Muscle layer of duodenum (tissue), 2 donors: ENCODE results near the gene COPZ1.
"Not testable (repeated sequence)": the region's sequence is repeated elsewhere in the genome, so short reads cannot be mapped to it uniquely, and the experiment has no call there.

ENCODE experiments used
- H3K27ac ChIP-seq: one replicate; pipeline ENCODE4 v1.7.0; 2013; ENCODE audit warnings: mild to moderate bottlenecking, low read length
- H3K27me3 ChIP-seq: one replicate; pipeline ENCODE4 v1.7.0; 2013; ENCODE audit warnings: low read depth, mild to moderate bottlenecking, control low read depth, low read length
- H3K36me3 ChIP-seq, 2 donors: one replicate each; pipeline ENCODE4 v1.7.0; 2013; ENCODE audit warnings: low read length in 2 of 2, control low read depth in 1 of 2, mild to moderate bottlenecking in 1 of 2; ENCODE audit not compliant: insufficient read depth in 2 of 2, control insufficient read depth in 1 of 2
- H3K4me1 ChIP-seq, 2 donors: one replicate each; pipeline ENCODE4 v1.7.0; 2013; ENCODE audit warnings: low read length in 2 of 2, mild to moderate bottlenecking in 2 of 2, control low read depth in 1 of 2, moderate library complexity in 1 of 2; ENCODE audit not compliant: insufficient read depth in 2 of 2, control insufficient read depth in 1 of 2
- H3K4me3 ChIP-seq, 2 donors: one replicate each; pipeline ENCODE4 v1.7.0; 2013; ENCODE audit warnings: low read length in 2 of 2, low read depth in 1 of 2, mild to moderate bottlenecking in 1 of 2
- H3K9me3 ChIP-seq, 2 donors: one replicate each; pipeline ENCODE4 v1.7.0; 2013; ENCODE audit warnings: low read length in 2 of 2, control low read depth in 1 of 2, mild to moderate bottlenecking in 1 of 2; ENCODE audit not compliant: control insufficient read depth in 1 of 2
- donor health status: healthy.

COPZ1 gene, protein sequence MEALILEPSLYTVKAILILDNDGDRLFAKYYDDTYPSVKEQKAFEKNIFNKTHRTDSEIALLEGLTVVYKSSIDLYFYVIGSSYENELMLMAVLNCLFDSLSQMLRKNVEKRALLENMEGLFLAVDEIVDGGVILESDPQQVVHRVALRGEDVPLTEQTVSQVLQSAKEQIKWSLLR

DNA sequence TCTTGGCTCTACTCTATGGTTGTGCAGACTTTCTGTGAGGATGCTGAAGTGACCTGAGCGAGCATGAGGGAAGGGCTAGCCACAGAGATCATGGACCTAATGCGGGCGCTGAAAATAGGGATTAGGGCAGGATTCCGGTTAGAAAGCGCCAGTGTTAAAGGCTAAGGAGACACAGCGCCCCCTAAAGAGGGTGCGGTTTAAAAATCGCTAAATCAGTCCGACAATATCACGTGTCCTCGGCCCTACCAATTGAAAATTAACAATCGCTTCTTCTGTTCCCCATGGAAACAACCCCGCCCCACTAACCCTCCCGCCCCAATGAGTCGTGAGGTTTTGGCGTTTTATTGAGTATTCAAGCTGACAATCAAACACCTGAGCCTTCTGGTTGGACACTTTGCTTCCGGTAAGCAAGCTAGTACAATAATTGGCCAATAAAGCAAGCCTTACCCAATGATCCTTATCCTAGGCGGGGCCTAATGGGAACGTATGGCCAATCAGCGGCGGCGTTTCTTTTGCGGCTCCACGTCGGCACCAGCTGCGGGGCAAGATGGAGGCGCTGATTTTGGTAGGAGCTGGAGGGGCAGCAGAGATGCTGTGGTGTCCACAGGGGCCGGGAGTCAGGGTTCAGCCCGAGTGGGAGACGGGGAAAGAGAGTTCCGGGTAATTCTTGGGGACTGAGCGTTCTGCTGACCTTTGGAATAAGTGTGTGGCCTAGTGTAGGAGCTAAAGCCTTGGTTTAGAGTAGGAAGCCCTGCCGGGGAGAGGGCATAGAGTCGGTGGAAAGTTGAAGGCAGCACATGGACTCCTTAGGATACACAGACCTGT lies at the start of gene COPZ1:
Gene COPZ1 (plus strand): TSS at position 515 of the 825 bp plus-strand sequence. CDS start 33 bp downstream, at position 548.
- Histone ChIP-seq H3K27ac (peak within 1 kb of the TSS; percentile 97), H3K4me1 (peaks cover 10 to 35% of the 10 kb centered on the region in 2 donors), H3K4me3 (peak within 1 kb of the TSS; percentile 89 to 94), H3K36me3 (peaks cover 6 to 8% of the 10 kb centered on the region in 2 donors), H3K9me3 (no peaks in the 10 kb centered on the region), H3K27me3 (no peaks in the 10 kb centered on the region)

DNA sequence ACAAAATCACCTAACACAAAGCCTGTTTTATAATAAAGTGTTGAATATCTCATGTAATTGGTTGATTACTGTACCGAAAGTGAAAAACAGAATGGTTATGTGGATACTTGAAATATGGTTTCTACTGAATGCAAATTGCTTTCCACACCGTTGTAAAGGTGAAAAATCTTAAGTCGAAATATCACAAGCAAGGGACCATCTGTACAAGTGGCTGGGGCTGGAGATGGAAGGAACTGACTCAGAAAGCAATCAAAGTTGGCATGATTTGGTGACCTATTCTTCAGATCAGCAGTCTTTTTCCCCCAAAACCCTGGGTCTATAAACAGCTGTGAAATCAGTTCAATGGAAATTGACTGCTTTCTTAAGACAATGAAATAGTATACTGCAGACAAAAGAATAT lies 48.6 kb upstream of the COPZ1 start:
- Histone ChIP-seq H3K27ac (no peak overlapping the region), H3K36me3 (peaks cover 0 to 11% of the 10 kb centered on the region in 2 donors), H3K4me3 (no peak overlapping the region), H3K27me3 (no peaks in the 10 kb centered on the region), H3K4me1 (peaks cover 12 to 15% of the 10 kb centered on the region in 2 donors), H3K9me3 (no peaks in the 10 kb centered on the region)

DNA sequence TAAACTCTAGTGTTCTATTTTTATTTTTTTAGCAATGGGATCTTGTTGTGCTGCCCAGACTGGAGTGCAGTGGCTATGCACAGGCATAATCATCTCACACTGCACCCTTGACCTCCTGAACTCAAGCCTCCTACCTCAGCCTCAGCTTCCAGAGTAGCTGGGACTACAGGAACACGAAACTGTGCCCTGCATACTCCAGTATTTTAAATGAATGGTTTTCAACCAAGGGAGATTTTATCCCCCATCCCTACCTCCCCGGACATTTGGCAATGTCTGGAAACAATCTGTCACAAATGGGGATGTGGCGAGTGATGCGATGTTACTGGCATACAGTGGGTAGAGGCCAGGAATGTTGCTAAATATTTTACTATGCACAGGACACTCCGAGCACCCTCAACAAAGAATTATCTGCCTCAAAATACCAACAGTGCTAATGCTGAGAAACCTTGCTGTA lies 47.1 kb upstream of the COPZ1 start:
- peaks cover 12 to 30% of the 10 kb centered on the region in 2 donors for H3K4me1 ChIP-seq
- peak overlapping the region; percentile 98 for H3K27ac ChIP-seq
- peaks cover 14 to 25% of the 10 kb centered on the region in 2 donors for H3K36me3 ChIP-seq
- H3K9me3 ChIP-seq = no peaks in the 10 kb centered on the region
- peak overlapping the region in 1 of 2 donors; percentile 94 for H3K4me3 ChIP-seq
- no peaks in the 10 kb centered on the region for H3K27me3 ChIP-seq

DNA sequence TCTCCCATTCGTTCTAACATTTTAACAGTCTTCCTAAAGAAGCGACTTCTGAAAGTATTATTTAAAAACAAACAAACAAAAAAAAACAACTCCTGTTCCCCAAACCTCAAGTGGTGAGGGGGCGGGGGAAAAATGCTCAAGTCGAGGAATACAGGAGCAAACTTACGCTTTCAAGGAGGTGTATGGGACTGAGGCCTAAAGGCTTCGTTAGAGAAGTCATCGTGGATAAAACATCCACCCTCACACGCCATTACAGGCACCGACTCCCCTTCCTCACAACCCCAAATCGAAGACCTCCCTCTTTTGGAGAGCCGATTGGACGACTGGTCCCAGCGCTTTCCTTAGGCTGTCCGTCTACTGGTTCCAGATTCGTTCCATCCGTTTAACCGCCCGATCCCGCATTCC lies 45.7 kb upstream of the COPZ1 start:
- no peaks in the 10 kb centered on the region for H3K9me3 ChIP-seq
- peaks cover 27 to 39% of the 10 kb centered on the region in 2 donors for H3K36me3 ChIP-seq
- peak overlapping the region; percentile 98 for H3K27ac ChIP-seq
- H3K27me3 ChIP-seq = no peaks in the 10 kb centered on the region
- H3K4me1 ChIP-seq = peaks cover 26 to 43% of the 10 kb centered on the region in 2 donors
- H3K4me3 ChIP-seq = peak overlapping the region; percentile 74 to 94

DNA sequence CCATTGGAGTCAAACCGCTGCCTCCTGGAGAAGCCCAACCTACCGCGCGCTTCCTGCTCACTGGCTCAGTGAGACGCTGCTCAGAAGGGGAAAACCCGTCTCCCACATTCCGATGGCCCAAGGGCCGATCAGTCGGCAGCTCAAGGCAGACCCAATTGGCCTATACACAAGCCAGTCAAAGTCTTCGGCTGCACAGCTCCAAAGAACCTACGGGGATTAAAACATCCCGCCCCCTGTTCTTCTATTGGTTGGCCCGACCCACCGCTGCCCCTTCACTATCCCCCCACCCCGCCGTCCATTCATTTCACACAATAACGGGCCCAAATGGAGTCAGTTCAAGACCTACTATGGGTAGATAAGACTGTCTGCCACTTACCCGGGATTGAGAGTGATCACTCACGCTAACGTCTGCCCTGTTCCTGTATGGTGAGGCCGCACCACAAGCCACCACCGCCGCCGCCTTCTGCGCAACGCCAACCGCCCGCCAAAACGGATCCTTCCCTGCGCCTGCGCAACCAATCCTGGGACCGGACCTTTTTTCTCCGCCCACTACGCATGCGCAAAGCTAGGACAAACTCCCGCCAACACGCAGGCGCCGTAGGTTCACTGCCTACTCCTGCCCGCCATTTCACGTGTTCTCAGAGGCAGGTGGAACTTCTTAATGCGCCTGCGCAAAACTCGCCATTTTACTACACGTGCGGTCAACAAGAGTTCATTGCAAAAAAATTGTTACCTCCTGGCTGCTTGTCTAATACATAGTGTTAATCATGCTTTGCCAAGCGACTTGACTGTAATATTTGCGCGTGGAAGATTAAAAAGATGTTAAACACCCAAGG lies 45.1 kb upstream of the COPZ1 start, which contains the start of gene CBX5:
Gene CBX5 (minus strand): TSS at position 491 of the 836 bp plus-strand sequence. CDS start 22,472 bp downstream, outside the sequence.
- Histone ChIP-seq H3K36me3 (peaks cover 30 to 41% of the 10 kb centered on the region in 2 donors), H3K4me3 (peak within 1 kb of the TSS; percentile 74 to 94), H3K9me3 (no peaks in the 10 kb centered on the region), H3K4me1 (peaks cover 28 to 48% of the 10 kb centered on the region in 2 donors), H3K27ac (peak within 1 kb of the TSS; percentile 98), H3K27me3 (no peaks in the 10 kb centered on the region)

DNA sequence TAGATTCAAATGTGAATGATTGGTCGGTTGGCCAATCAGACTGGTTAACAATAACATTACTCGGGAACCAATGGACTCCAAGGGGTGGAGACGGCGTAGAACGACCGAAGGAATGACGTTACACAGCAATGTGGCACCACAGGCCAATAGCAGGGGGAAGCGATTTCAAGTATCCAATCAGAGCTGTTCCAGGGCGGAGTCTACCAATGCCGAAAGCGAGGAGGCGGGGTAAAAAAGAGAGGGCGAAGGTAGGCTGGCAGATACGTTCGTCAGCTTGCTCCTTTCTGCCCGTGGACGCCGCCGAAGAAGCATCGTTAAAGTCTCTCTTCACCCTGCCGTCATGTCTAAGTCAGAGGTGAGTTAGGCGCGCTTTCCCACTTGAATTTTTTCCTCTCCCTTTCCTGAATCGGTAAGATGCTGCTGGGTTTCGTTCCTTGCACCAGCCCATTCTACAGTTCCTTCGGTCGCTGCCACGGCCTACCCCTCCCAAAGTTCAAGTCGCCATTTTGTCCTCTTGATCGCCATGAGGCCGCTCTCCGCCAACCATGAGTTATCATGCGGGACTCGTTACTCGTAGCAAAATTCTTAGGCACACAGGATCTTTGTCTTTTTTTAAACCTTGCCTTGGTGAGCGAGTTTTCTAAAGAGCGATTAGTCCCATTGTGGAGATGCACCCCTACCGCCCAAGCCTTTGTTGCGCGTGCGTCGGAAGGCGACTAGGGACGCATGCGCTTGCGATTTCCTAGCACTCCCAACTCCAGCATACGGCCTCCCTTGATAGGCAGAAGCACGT lies 44.3 kb upstream of the COPZ1 start, which contains the start of gene HNRNPA1:
Gene HNRNPA1 (plus strand): TSS at position 259 of the 793 bp plus-strand sequence. CDS start 82 bp downstream, at position 341.
- H3K4me1 ChIP-seq = peaks cover 33 to 56% of the 10 kb centered on the region in 2 donors
- peaks cover 37 to 48% of the 10 kb centered on the region in 2 donors for H3K36me3 ChIP-seq
- H3K27me3 ChIP-seq = no peaks in the 10 kb centered on the region
- peak within 1 kb of the TSS; percentile 98 for H3K27ac ChIP-seq
- no peaks in the 10 kb centered on the region for H3K9me3 ChIP-seq
- peak within 1 kb of the TSS; percentile 74 to 94 for H3K4me3 ChIP-seq

DNA sequence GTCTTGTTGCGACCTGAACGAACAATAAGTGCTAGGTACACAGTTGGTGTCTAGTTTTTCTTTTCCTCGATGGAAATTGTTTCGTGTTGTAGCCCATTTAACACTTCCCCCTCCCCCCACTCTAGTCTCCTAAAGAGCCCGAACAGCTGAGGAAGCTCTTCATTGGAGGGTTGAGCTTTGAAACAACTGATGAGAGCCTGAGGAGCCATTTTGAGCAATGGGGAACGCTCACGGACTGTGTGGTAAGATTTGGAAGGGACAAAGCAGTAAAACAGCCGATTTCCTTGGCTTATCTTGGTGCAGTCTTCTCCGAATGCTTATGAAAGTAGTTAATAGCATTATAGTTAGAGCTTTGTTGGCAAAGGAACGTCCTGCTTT lies 43.7 kb upstream of the COPZ1 start:
- Histone ChIP-seq H3K27ac (peak overlapping the region; percentile 98), H3K4me1 (peaks cover 34 to 62% of the 10 kb centered on the region in 2 donors), H3K4me3 (peak overlapping the region; percentile 74 to 94), H3K36me3 (peaks cover 43 to 54% of the 10 kb centered on the region in 2 donors)
- H3K27me3 ChIP-seq, H3K9me3 ChIP-seq: not testable (repeated sequence)

DNA sequence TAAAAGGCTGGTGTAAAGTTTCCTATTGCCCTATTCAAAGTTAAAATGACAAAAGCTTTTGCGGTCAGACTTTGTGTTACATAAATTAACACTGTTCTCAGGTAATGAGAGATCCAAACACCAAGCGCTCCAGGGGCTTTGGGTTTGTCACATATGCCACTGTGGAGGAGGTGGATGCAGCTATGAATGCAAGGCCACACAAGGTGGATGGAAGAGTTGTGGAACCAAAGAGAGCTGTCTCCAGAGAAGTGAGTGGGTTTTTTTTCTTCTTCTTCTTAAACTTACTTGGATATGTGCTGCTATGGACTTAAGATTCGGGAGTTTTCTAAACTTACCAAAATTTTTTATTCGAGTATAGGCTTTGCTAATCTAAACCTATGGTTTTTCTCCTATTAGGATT lies 43.2 kb upstream of the COPZ1 start:
- not testable (repeated sequence) for H3K9me3 ChIP-seq, H3K27me3 ChIP-seq
- peak overlapping the region; percentile 98 for H3K27ac ChIP-seq
- H3K4me1 ChIP-seq = peaks cover 34 to 67% of the 10 kb centered on the region in 2 donors
- peak overlapping the region; percentile 74 to 94 for H3K4me3 ChIP-seq
- peaks cover 47 to 58% of the 10 kb centered on the region in 2 donors for H3K36me3 ChIP-seq

DNA sequence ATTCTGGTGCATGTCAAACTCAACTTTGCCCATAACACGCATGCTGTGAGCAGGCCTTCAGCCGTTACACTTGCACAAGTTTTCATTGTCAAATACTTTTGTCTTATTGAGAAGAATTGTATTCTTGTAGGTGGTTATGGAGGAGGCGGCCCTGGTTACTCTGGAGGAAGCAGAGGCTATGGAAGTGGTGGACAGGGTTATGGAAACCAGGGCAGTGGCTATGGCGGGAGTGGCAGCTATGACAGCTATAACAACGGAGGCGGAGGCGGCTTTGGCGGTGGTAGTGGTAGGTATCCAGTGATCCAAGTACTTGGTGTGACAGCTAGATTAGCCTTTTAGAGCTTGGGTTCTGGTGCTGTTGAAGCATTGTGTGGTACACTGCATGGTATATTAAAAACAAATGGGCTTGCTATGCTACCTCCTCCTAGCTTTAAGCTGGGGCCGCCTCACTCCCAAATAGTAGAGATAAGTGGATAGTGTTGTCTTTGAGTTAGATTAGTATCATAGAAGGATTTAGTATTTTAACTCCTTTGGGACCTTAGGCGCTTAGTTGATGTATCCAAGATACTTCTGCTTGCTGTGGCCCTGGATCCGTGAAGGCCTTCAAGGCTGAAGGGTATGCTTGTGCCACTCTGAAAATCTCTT lies 41.9 kb upstream of the COPZ1 start:
- no peaks in the 10 kb centered on the region for H3K27me3 ChIP-seq
- H3K9me3 ChIP-seq = no peaks in the 10 kb centered on the region
- peak overlapping the region; percentile 43 to 94 for H3K4me3 ChIP-seq
- peaks cover 61 to 71% of the 10 kb centered on the region in 2 donors for H3K36me3 ChIP-seq
- H3K27ac ChIP-seq = peak overlapping the region; percentile 56
- H3K4me1 ChIP-seq = peaks cover 28 to 63% of the 10 kb centered on the region in 2 donors
